Measurements from ENCODE around the gene CMKLR1.

GRCh38 chr12:108325549-108325948 lies 13.6 kb downstream of the CMKLR1 start:
- TF ChIP-seq CTCF (IDR thresholded peaks at IDR 0.05; ENCODE audit: low read length) (no peak), EZH2 (IDR thresholded peaks at IDR 0.05; ENCODE audit: borderline replicate concordance, low read length) (no peak)
